DMS114 treated with DMSO at 0.1 percent for 48 hours (cell line): ENCODE results near the gene TSSK3.
A peak's percentile ranks its signal among the peaks of the same experiment; 100 is the strongest.
"Not testable (repeated sequence)": the region's sequence is repeated elsewhere in the genome, so short reads cannot be mapped to it uniquely, and the experiment has no call there.

Experiments used
- DNase-seq: peaks from one replicate; lab custom pipeline; 2025; ENCODE audit not compliant: unreplicated experiment; lab: John Stamatoyannopoulos, UW

TSSK3 gene

GRCh38 chr1:32337855-32338636 is 24.3 kb upstream of the TSSK3 start:
- DNase-seq, result no peak

GRCh38 chr1:32338637-32339145 is 23.6 kb upstream of the TSSK3 start:
- DNase-seq, result no peak

GRCh38 chr1:32339363-32339978 is 22.9 kb upstream of the TSSK3 start:
- DNase-seq, result no peak

- DNase-seq, result no peak
Measured at GRCh38 chr1:32341186-32341757, 21.1 kb upstream of the TSSK3 start.

- no peak for DNase-seq
Measured at GRCh38 chr1:32341971-32342370, 20.4 kb upstream of the TSSK3 start.

GRCh38 chr1:32342704-32343103 is 19.6 kb upstream of the TSSK3 start:
- DNase-seq, result no peak

- DNase-seq, result no peak
Measured at GRCh38 chr1:32345289-32345827, 17.0 kb upstream of the TSSK3 start.

GRCh38 chr1:32346532-32347157 is 15.7 kb upstream of the TSSK3 start:
- no peak for DNase-seq

GRCh38 chr1:32349211-32349708 is 13.1 kb upstream of the TSSK3 start:
- no peak for DNase-seq

- DNase-seq, result no peak
Measured at GRCh38 chr1:32350785-32351398, 11.4 kb upstream of the TSSK3 start.

- DNase-seq, result peak; percentile 83
Measured at GRCh38 chr1:32351399-32352238, 10.7 kb upstream of the TSSK3 start.

GRCh38 chr1:32352239-32352745 is 10.0 kb upstream of the TSSK3 start:
- no peak for DNase-seq

GRCh38 chr1:32352831-32353383 is 9.4 kb upstream of the TSSK3 start:
- DNase-seq, result no peak

- no peak for DNase-seq
Measured at GRCh38 chr1:32353431-32353830, 8.9 kb upstream of the TSSK3 start.

- DNase-seq, result no peak
Measured at GRCh38 chr1:32353886-32354570, 8.3 kb upstream of the TSSK3 start.

- DNase-seq, result not testable (repeated sequence)
Measured at GRCh38 chr1:32355778-32356177, 6.6 kb upstream of the TSSK3 start.

- DNase-seq, result no peak
Measured at GRCh38 chr1:32356478-32356877, 5.9 kb upstream of the TSSK3 start.

GRCh38 chr1:32357614-32358013 is 4.7 kb upstream of the TSSK3 start:
- DNase-seq, result no peak

- no peak for DNase-seq
Measured at GRCh38 chr1:32358435-32358834, 3.9 kb upstream of the TSSK3 start.
